Activated T-cell treated with anti-CD3 and anti-CD28 coated beads for 24 hours (primary cell): Measurements from ENCODE around the gene REXO2.
A peak's percentile ranks its signal among the peaks of the same experiment; 100 is the strongest.

ENCODE experiments used
- DNase-seq: peaks from one replicate; pipeline ENCODE4 v3.0.0-alpha.2; 2020; ENCODE audit warnings: low read depth

REXO2 gene

DNA sequence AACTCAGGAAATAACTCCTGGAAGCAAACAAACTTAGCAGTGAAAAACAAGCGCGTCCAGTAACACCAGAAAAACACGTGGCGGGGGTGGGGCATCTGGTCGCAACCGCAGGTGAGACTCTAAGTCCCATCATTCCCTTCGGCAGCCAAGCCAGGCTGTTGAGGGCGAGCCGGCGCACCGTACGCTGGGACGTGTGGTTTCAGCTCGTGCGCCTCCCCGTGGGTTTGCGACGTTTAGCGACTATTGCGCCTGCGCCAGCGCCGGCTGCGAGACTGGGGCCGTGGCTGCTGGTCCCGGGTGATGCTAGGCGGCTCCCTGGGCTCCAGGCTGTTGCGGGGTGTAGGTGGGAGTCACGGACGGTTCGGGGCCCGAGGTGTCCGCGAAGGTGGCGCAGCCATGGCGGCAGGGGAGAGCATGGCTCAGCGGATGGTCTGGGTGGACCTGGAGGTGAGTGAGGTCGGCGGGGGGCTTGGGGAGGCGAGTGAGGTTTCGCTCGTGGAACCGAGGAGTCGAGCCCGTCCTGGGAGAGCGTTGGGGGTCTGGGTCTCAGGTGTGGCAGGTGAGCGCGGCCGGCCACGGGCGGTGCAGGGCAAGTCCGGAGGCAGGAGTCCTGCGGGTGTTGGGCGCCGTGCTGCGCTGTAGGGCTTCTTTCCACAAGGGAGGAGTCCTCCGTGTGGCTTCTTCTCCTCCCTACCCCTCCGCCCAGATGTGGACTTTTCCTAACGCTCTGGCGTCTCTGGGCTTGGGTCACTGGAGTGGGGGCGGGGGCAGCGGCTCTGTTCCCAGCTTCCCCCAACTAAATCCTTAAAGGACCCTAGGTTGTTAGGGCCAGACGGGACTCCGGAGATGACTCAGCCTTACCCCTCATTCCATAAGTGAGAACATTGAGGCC lies at the start of gene REXO2:
Gene REXO2 (plus strand): TSS at position 239 of the 892 bp plus-strand sequence. CDS start 62 bp downstream, at position 301.
- DNase-seq = peak; percentile 92

GRCh38 chr11:114392735-114393667 lies 46.3 kb upstream of the REXO2 start:
- no peak for DNase-seq

DNA sequence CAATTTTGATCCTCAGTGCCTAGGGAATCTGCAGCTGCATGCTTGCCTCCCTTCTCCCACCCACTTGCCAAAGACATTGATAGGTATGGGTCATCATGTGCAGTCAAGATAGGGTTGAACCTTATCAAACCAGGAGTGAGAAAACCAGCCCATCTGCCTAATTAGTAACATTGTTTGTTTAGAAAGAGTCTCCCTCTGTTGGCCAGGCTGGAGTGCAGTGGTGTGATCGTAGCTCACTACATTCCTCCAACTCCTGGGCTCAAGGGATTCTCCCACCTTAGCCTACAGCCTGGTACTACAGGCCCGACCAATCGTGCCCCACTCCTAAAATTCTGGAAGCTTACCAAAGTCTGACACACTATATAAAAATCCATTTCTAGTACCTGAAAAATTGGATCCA lies 43.5 kb upstream of the REXO2 start:
- no peak for DNase-seq

DNA sequence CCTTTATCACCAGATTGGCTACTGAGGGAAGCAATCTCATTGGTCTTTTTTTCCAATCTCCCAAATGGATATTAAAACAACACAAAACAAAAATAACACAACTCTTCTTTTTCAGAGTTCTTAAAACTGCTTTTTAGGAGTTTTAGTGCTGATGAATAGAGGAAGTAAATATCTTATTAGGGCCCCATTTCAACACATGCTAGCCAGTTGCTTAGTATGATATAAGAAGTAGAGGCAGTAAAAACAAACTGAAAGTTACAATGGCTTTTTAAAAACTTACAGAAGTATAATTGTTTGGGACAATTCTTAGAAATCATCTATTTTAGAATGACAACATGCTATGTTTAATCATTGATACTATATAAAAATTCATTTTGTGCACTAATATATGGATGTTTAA lies 42.4 kb upstream of the REXO2 start:
- no peak for DNase-seq

DNA sequence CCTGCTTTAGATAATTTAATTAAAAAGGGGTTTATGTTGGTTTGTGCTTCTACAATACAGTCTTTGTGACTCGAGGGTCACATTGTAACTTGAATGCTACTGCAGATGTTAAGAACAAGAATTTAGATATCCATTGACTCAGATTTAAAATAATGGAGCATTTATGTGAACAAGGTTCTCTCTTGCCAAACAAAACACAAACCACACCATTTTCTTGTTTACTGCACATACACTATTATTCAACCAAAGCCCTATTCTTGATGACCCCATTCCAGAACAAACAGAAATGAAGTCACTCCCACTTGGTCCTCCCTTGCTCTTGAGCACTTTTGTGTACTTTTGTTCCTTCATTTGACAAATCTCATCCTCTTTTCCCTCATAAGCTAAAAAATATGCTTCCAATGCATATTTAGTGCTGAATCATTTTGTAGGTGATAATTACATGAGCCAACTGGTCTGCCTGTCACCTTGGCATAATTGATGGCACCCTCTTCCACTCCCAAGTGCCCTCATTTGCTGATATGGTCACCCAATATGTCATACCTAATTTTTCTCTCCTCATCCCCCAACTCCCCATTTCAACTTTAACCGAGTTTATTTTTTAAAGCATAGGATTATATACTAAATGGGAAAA lies 41.8 kb upstream of the REXO2 start:
- no peak for DNase-seq

GRCh38 chr11:114398303-114398920 lies 40.9 kb upstream of the REXO2 start:
- DNase-seq = no peak

- no peak for DNase-seq
Measured at GRCh38 chr11:114399490-114400215, 39.6 kb upstream of the REXO2 start.

DNA sequence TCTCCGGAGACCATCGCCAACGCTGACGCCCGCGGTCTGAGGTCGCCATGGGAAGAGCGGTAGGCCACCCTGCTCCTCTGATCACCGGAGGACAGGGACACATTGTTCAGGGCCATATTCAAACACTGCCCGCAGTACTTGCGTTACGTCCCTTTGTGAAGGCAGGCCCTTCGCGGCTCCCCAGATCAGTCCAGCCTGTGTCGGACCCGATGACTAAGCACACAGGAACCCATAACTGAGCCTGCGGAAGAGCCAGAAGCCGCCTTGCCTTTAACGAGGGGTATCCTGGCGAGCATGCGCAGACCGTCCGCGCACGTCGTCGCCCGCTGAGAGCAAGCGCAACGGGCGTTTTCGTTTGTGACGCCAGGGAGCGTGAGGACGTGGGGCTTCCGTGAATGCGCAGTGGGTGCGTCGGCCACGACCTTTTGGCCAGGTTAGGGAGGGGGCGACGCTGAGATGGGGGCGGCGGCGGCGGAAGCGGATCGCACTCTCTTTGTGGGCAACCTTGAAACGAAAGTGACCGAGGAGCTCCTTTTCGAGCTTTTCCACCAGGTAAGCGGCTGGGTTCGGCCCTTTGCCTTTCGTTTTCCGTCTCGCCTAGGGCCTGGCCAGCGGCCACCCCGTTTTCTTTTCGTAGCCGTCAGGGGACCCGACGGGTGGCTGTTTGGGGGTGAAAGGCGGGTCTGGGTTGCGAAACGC lies 38.9 kb upstream of the REXO2 start, which contains the start of the genes C11orf71 and RBM7:
Gene C11orf71 (minus strand): TSS at position 296 of the 699 bp plus-strand sequence. CDS start 180 bp downstream, at position 116.
Gene RBM7 (plus strand): TSS at position 451 of the 699 bp plus-strand sequence. CDS start 6 bp downstream, at position 457.
- DNase-seq = peak; percentile 98

DNA sequence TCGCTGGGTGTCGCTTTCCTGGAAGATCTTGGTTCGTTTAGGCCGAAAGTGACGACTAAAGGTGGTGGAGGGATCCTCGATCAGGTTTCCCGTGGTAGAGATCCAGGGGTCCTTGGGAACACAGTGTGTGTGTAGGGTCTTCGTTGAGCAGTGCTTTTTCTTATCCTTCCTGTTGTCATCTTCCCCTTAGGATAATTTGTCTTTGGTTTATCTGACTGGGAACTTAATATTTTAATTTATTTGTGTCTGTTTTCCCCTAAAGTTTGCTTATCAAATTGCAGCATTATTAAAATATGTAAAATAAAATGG lies 38.4 kb upstream of the REXO2 start:
- DNase-seq = no peak

DNA sequence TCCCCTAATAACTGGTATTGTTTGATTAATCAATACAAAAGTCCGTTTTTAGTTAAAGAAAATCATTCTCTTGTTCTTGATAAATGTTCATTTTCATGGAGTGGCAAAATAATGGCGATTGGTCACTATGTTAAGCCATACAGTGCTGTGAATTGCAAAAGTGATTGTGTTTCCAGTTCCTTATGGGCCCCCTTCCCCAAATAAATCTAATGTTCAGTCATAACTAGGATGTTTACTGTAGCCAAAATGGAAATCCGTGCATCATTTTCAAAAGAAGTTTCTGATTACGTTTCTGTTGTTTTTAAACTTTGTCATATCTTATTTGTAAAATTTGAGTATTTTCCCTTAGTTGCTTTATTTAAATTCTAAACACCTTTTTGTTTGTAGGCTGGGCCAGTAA lies 38.0 kb upstream of the REXO2 start:
- no peak for DNase-seq

DNA sequence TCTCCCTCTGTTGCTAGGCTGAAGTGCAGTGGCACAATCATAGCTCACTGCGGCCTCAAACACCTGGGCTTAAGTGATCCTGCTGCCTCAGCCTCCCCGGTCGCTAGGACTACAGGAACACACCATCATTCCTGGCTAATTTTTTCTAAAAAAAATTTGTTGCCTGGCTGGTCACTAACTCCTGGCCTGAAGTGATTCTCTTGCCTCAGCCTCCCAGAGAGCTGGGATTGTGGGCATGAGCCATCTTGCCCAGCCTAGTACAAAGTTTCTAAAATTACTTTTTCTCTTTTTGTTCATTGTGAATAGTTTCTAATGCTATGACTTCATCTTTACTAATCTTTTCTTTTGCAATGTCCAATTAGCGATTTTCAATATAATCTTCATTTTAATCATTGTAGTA lies 26.3 kb upstream of the REXO2 start:
- DNase-seq = no peak

GRCh38 chr11:114413958-114414357 lies 25.3 kb upstream of the REXO2 start:
- DNase-seq = no peak

- DNase-seq = no peak
Measured at GRCh38 chr11:114416441-114416961, 22.8 kb upstream of the REXO2 start.

DNA sequence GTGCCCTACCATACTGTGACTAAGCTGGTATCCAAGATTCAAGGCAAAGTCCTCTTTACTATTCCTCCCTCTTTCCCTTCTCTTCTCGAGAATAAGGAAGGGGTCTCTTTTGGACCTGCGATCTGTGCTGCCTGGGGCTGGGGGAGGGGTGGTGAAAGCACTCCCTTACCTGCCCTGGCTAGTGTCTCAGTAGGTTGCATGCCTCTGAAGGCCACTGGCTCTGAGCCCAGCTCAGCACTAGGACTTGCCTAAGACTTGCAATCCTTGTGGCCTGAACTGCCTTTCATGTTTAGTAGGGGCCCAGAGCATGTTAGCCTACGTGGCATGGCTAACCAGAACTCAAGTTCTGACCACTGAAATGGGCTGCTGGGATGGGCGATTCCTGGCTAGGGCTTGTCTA lies 13.0 kb upstream of the REXO2 start:
- DNase-seq = no peak

DNA sequence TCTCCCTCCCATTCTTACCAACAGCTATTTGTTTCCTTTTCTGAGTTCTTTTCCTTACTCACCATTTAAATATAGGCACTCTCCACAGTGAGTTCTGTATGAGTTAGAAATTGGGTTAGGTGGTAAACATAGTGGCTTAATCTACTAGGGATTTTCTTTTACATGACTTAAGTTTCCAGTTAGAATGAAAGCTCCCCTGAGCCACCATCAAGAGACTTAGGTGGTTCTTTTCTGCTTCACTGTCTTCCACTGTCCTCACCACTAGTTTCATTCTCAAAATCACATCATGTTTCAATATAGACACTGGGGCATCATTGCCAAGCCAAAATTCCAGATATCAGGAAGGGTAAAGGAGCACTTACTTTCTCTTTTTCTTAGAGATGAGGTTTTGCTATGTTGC lies 9.0 kb upstream of the REXO2 start:
- no peak for DNase-seq

DNA sequence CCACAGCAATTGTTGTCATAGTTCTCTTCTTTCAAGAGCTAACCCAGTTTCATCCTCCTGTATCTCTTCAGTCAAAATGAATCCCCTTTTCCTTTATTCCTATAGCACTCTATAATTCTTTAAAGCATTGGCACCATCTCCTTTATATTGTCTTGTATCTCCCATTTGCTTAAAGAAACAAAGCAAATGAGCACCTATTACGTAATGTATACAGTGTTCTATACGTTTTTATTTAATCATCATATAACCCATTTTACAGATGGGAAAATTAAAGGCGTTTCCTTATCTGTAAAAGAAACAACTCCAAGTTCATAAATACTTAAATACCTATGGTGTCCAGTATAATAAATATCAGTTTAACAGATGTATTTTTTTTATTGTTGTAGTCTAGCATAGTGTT lies 6.4 kb upstream of the REXO2 start:
- no peak for DNase-seq

GRCh38 chr11:114433376-114433775 lies 5.9 kb upstream of the REXO2 start:
- no peak for DNase-seq

DNA sequence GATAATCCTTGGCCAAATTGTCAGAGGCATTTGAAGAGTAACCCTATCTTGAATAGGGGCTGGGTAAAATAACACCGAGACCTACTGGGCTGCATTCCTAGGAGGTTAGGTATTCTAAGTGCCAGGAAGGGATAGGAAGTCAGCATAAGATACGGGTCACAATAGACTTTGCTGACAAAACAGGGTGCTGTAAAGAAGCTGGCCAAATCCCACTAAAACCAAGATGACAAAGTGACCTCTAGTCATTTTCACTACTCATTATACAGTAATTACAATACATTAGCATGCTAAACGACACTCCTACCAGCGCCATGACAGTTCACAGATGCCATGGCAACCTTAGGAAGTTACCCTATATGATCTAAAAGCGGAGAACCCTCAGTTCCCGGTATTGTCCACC lies 964 bp upstream of the REXO2 start:
- DNase-seq = no peak

- no peak for DNase-seq
Measured at GRCh38 chr11:114440121-114440860, 1.0 kb downstream of the REXO2 start.
